ENCODE measurements around the gene TAS2R1. TPM values are rescaled to one million over a fixed set of nuclear protein-coding genes. Genes with fewer than 3 reads are reported as not detected.
A peak's percentile ranks its signal among the peaks of the same experiment; 100 is the strongest.

Gene TAS2R1
- total RNA-seq, 1 donor, result 0.43 TPM

- no peak overlapping the region for H3K4me3 ChIP-seq (ENCODE audit: low read depth, low read length)
- no peak for TF ChIP-seq CTCF (IDR thresholded peaks at IDR 0.05; ENCODE audit: insufficient read depth, low read depth, low read length)
- no peak for DNase-seq (ENCODE audit: low read depth)
Measured at GRCh38 chr5:9596824-9597223, 33.3 kb downstream of the TAS2R1 start.

DNA sequence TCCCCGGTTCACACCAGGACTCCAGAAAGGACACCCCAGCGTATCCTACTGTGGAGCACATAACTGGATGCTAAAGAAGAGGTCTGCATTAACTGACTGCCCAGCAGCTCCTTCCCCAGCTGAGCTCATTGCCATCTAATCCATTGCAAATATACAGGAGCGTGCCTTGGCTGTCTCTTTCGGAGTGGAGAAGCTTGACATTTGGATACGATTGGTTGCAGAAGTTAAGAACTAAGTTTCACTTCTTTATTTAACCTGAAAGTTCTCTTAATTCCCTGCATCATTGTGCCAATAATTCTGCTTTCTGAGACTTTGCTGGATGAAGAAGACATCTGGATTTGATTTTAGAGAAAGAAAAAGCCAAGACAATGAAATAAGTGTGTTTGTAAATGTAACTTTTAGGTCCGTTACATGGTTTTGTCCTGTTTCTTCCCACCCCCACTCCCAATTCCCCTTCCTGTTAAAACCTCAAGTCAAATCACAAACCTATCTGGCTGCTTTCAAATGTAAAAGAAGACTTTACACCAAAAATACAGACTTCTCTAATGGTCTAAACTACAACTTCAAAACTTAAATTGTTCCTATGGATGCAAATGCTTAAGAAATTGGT, 33.9 kb downstream of the TAS2R1 start:
- DNase-seq (ENCODE audit: low read depth), result peak; percentile 4
- H3K4me3 ChIP-seq (ENCODE audit: low read depth, low read length), result peak overlapping the region; percentile 10
- TF ChIP-seq CTCF (IDR thresholded peaks at IDR 0.05; ENCODE audit: insufficient read depth, low read depth, low read length), result no peak

- no peak for TF ChIP-seq CTCF (IDR thresholded peaks at IDR 0.05; ENCODE audit: insufficient read depth, low read depth, low read length)
- H3K4me3 ChIP-seq (ENCODE audit: low read depth, low read length), result no peak overlapping the region
- no peak for DNase-seq (ENCODE audit: low read depth)
Measured at GRCh38 chr5:9594913-9595312, 35.2 kb downstream of the TAS2R1 start.

DNA sequence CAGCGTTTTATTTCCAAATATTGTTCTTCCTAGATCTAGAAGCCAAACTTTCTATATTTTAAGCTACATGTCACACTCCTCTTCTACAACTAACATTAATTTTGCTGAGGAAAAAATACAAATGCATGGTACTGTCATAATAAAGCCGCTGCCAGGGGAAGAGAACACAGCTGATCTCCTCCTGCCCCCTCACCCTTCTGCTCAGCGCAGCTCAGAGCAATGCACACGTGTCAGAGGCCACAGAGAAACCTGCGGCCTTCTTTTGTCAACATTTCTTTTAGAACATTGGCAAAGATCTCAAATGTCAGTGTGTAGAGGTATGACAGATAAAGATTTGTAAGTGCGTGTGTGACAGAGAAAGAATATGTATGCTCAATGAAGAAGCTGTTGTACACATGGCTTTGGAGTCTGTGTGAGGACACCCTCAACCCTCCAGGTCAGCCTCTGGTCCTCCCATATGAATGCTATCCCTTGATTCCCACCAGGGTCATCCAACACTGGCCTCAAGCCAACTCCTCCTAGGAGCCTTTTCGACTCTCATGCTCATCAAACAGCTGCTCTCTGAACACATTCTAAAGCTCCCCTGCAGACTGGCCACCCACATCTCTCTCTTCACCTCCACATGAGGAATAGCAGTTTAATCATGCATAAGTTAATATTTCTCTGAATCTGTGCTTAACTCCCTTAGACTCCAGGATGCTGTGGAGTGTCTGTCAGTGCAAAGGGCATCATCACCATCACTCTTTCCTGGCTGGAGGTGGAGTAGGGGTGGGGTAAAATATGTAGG, 40.9 kb downstream of the TAS2R1 start:
- no peak for TF ChIP-seq CTCF (IDR thresholded peaks at IDR 0.05; ENCODE audit: insufficient read depth, low read depth, low read length)
- no peak overlapping the region for H3K4me3 ChIP-seq (ENCODE audit: low read depth, low read length)
- no peak for DNase-seq (ENCODE audit: low read depth)

GRCh38 chr5:9588254-9588653, 41.9 kb downstream of the TAS2R1 start:
- TF ChIP-seq CTCF (IDR thresholded peaks at IDR 0.05; ENCODE audit: insufficient read depth, low read depth, low read length), result no peak
- H3K4me3 ChIP-seq (ENCODE audit: low read depth, low read length), result no peak overlapping the region
- DNase-seq (ENCODE audit: low read depth), result no peak

GRCh38 chr5:9587135-9587534, 43.0 kb downstream of the TAS2R1 start:
- H3K4me3 ChIP-seq (ENCODE audit: low read depth, low read length), result no peak overlapping the region
- peak; percentile 17 for DNase-seq (ENCODE audit: low read depth)
- no peak for TF ChIP-seq CTCF (IDR thresholded peaks at IDR 0.05; ENCODE audit: insufficient read depth, low read depth, low read length)
